Measurements from ENCODE around the gene SPTBN5. TPM values are rescaled to one million over a fixed set of nuclear protein-coding genes. Genes with fewer than 3 reads are reported as not detected.

Gene SPTBN5
- polyA plus RNA-seq, 1 donor from 2014 or later, result 0.01 TPM

GRCh38 chr15:41849204-41849603 is 44.6 kb downstream of the SPTBN5 start:
- Histone ChIP-seq H3K9me3 (ENCODE audit: low read length) (no peaks in the 10 kb centered on the region), H3K27me3 (ENCODE audit: insufficient read depth, low read depth, low read length) (no peaks in the 10 kb centered on the region), H4K20me1 (ENCODE audit: insufficient read depth) (no peaks in the 10 kb centered on the region), H3K79me2 (replicated peaks; ENCODE audit: insufficient read depth, low read length) (no peaks in the 10 kb centered on the region), H3K4me3 (ENCODE audit: low read length) (no peak overlapping the region), H3K9ac (ENCODE audit: low read length) (no peak overlapping the region), H3F3A (ENCODE audit: insufficient read depth, low read length, poor library complexity, severe bottlenecking) (no peaks in the 10 kb centered on the region), H3K9me2 (ENCODE audit: insufficient read depth, low read length) (no peaks in the 10 kb centered on the region), H3K4me2 (ENCODE audit: low read length) (no peak overlapping the region), H3K27ac (ENCODE audit: low read length) (no peak overlapping the region), H2AFZ (ENCODE audit: low read depth, low read length) (no peak overlapping the region), H3K36me3 (ENCODE audit: insufficient read depth, low read length) (no peaks in the 10 kb centered on the region)
- TF ChIP-seq, protein P1, sequence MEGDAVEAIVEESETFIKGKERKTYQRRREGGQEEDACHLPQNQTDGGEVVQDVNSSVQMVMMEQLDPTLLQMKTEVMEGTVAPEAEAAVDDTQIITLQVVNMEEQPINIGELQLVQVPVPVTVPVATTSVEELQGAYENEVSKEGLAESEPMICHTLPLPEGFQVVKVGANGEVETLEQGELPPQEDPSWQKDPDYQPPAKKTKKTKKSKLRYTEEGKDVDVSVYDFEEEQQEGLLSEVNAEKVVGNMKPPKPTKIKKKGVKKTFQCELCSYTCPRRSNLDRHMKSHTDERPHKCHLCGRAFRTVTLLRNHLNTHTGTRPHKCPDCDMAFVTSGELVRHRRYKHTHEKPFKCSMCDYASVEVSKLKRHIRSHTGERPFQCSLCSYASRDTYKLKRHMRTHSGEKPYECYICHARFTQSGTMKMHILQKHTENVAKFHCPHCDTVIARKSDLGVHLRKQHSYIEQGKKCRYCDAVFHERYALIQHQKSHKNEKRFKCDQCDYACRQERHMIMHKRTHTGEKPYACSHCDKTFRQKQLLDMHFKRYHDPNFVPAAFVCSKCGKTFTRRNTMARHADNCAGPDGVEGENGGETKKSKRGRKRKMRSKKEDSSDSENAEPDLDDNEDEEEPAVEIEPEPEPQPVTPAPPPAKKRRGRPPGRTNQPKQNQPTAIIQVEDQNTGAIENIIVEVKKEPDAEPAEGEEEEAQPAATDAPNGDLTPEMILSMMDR (IDR thresholded peaks at IDR 0.05; ENCODE audit: poor library complexity, severe bottlenecking), result no peak
- TF ChIP-seq RAD21 (conservative IDR thresholded peaks at IDR 0.05), result no peak
- TF ChIP-seq POLR2AphosphoS5 (IDR thresholded peaks at IDR 0.05), result no peak
- no peak for TF ChIP-seq EP300 (conservative IDR thresholded peaks at IDR 0.05; ENCODE audit: poor library complexity, severe bottlenecking)
- TF ChIP-seq SMC3 (conservative IDR thresholded peaks at IDR 0.05; ENCODE audit: poor library complexity), result no peak

- Histone ChIP-seq H4K20me1 (ENCODE audit: insufficient read depth) (no peaks in the 10 kb centered on the region), H3K27me3 (ENCODE audit: insufficient read depth, low read depth, low read length) (no peaks in the 10 kb centered on the region), H3F3A (ENCODE audit: insufficient read depth, low read length, poor library complexity, severe bottlenecking) (no peaks in the 10 kb centered on the region), H3K9me3 (ENCODE audit: low read length) (no peaks in the 10 kb centered on the region), H3K27ac (ENCODE audit: low read length) (no peak overlapping the region), H3K4me2 (ENCODE audit: low read length) (no peak overlapping the region), H3K9ac (ENCODE audit: low read length) (no peak overlapping the region), H3K9me2 (ENCODE audit: insufficient read depth, low read length) (no peaks in the 10 kb centered on the region), H3K79me2 (replicated peaks; ENCODE audit: insufficient read depth, low read length) (no peaks in the 10 kb centered on the region), H3K36me3 (ENCODE audit: insufficient read depth, low read length) (no peaks in the 10 kb centered on the region), H3K4me3 (ENCODE audit: low read length) (no peak overlapping the region), H2AFZ (ENCODE audit: low read depth, low read length) (no peak overlapping the region)
- TF ChIP-seq REST (IDR thresholded peaks at IDR 0.05; ENCODE audit: borderline replicate concordance) (no peak), MXI1 (conservative IDR thresholded peaks at IDR 0.05; ENCODE audit: poor library complexity, severe bottlenecking) (no peak), EP300 (conservative IDR thresholded peaks at IDR 0.05; ENCODE audit: poor library complexity, severe bottlenecking) (no peak), POLR2AphosphoS5 (IDR thresholded peaks at IDR 0.05) (no peak), TAF1 (IDR thresholded peaks at IDR 0.05; ENCODE audit: low read depth) (no peak), SMC3 (conservative IDR thresholded peaks at IDR 0.05; ENCODE audit: poor library complexity) (no peak), RAD21 (conservative IDR thresholded peaks at IDR 0.05) (no peak), EZH2 (IDR thresholded peaks at IDR 0.05; ENCODE audit: borderline replicate concordance, insufficient read depth, low read length, poor library complexity, severe bottlenecking) (no peak)
- TF ChIP-seq, protein P1 (IDR thresholded peaks at IDR 0.05; ENCODE audit: poor library complexity, severe bottlenecking), result no peak
Observed at GRCh38 chr15:41848631-41849030, 45.2 kb downstream of the SPTBN5 start.
